Caki2 (cell line): ENCODE measurements around the gene CYP46A1. TPM values are rescaled to one million over a fixed set of nuclear protein-coding genes. Genes with fewer than 3 reads are reported as not detected.
"Not testable (repeated sequence)": the region's sequence is repeated elsewhere in the genome, so short reads cannot be mapped to it uniquely, and the experiment has no call there.

Source experiments
- DNase-seq: peaks from one replicate; pipeline ENCODE4 v3.0.0-alpha.2; 2015; ENCODE audit warnings: low read depth
- in situ Hi-C: cut with HindIII; loops from 2 replicates; pipeline ENCODE4 v1.10.0; 2016; ENCODE audit warnings: low sequenced_read_pairs, low pct_unique_long_range_greater_than_20kb, mixed read lengths
- total RNA-seq: library from RNA; depleted of rRNA; stranded (reverse); fragments of >200 nt; shearing (Covaris generic); gene quantifications from 2 replicates; pipeline ENCODE4 v1.2.3, GENCODE V29; 2014; ENCODE audit warnings: low replicate concordance

Gene CYP46A1
- total RNA-seq, 1 experiment from 2014 or later: not detected

- in situ Hi-C loops: no loop called here
- peak; percentile 79 for DNase-seq
These were observed 73.4 kb downstream of the CYP46A1 start for GRCh38 chr14:99757331-99758070.

DNA sequence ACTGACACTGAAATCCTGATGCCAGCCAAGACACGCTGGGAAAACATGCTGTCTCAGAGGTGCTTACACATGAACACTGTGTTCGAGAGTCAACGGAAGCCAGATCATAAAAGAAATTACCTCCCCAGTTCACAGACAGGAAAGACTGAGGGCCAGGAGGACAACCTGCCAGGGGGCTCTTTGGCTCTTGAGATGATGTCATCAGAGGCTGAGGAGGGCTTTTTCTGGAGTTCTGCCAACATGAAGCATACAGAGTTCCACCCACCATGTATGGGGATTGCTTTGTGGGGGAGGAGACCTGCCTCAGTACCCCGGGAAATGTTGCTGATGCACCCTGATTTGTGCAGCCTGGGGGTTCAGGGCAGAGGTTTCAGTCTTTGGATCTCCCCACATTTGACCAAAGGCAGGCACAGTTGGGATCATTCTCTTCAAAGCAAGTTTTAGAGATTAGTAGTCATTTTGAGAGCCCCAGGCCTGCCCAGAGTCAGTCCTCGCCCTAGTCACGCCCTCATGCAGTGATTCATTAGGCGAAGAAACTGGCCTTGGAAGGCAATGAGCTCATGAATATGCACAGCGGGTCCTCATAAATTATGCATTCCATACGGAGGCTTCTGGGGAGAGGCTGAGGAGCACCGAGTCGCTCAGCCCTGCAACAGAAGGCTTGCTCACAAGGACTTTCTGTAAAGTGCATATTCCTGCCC is 74.2 kb downstream of the CYP46A1 start:
- in situ Hi-C loops: no loop called here
- peak; percentile 79 for DNase-seq

DNA sequence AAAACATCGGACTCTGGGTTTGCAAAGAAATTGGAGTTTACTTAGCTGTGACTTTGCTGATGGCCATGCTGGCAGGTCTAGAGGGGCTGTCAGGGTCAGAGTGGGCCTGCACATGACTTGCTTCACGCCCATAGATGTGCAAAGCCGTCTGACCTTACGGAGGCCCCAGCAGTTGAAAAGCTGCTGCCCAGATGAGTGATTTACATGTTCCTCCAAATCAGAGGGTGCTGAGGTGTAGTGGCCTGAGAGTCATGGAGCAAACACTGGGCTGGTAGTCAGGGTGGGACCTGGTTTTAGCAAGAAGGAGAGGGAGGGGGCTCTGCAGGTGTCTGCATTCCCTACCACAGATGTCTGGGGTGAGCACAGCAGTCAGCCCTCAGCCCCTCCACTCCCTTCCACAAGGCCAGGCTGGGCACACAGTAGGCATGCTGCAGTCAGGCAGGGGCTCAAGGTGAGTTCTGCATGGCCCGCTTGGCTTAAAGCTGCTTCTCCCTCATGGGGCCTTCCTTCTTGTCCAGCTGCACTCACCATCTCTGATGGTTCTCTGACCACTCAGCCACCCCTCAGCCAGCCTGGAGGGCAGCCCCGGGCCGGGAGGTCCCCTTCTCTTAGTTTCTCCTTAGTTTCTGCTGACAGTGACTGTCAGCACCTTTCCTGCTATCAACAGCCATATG is 74.9 kb downstream of the CYP46A1 start:
- DNase-seq: no peak
- in situ Hi-C loops: no loop called here

DNA sequence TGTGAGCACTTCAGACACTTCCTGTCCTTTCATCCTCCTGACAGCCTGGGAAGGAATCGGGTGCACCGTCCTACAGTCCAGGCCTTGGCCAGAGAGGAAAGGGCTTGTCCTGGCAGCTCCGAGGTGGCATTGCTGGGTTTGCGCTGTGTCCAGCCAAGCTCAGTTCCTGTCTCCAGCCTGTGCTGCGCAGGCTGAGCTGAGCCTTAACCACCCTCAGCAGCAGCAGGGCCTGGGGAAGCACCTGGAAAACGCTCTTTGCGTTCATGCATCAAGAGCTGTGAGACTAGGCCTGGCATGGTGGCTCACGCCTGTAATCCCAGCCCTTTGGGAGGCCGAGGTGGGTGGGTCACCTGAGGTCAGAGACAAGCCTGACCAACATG is 75.4 kb downstream of the CYP46A1 start:
- in situ Hi-C loops: no loop called here
- DNase-seq: no peak

- in situ Hi-C loops: no loop called here
- no peak for DNase-seq
These were observed 76.7 kb downstream of the CYP46A1 start for GRCh38 chr14:99760817-99761216.

- DNase-seq, in situ Hi-C loops: not testable (repeated sequence)
These were observed 78.8 kb downstream of the CYP46A1 start for GRCh38 chr14:99762911-99763310.

DNA sequence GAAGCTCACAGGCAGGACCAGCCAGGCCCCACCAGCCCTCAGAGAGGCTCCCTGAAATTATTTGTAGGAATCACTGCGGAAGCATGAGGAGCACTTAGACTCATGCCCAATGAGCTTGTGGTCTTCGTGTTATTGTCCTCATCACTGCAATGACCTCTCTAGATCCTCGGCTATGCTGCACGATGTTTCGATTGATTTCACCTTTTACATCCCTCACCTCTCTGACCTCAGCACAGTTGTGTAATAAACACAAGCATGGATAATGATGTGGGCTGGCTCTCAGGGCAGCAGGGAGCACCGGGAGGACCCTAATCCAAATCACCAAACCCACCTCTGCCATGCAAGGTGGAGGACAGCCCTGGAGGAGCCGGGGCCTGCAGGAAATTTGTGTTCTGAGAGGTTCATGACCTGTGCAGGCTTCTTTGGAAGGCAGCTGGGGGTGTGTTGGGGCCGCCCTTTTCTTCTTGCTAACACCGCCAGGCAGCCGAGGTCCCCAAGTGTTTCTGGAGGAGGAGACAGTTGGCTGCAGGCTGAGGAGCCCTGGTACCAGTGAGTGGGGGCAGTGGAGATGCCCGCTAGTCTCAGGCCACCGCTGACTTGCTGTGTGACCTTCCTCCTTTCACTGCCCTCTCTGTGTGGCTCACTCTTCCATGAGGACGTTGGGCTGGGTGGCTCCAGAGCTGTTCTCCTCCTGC is 79.6 kb downstream of the CYP46A1 start:
- in situ Hi-C loops: no loop called here
- DNase-seq: no peak

- no peak for DNase-seq
- in situ Hi-C loops: no loop called here
These were observed 80.2 kb downstream of the CYP46A1 start for GRCh38 chr14:99764222-99764706.

GRCh38 chr14:99768381-99768780 is 84.3 kb downstream of the CYP46A1 start:
- in situ Hi-C loops: no loop called here
- DNase-seq: no peak

DNA sequence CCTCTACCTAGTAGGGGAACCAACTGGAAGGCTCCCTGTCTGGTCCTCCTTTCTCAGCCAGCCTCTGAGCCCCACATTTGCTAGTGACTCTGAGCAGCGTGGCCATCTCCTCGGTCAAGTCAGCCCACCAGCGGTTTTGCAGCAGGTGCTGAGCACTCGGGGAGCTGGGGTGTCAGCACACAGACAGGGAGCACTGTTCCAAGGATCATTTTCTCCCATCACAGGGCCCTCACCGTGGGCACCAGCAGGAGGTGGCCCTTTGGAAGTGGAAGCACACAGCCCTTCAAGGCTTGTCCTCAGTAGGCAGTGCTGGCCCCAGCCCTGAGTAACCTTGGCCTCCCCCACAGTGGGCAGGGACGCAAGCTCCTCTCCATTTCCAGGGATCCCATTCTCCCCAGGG is 85.0 kb downstream of the CYP46A1 start:
- DNase-seq: no peak
- in situ Hi-C loops: no loop called here

- DNase-seq: no peak
- in situ Hi-C loops: no loop called here
These were observed 85.7 kb downstream of the CYP46A1 start for GRCh38 chr14:99769799-99770198.

DNA sequence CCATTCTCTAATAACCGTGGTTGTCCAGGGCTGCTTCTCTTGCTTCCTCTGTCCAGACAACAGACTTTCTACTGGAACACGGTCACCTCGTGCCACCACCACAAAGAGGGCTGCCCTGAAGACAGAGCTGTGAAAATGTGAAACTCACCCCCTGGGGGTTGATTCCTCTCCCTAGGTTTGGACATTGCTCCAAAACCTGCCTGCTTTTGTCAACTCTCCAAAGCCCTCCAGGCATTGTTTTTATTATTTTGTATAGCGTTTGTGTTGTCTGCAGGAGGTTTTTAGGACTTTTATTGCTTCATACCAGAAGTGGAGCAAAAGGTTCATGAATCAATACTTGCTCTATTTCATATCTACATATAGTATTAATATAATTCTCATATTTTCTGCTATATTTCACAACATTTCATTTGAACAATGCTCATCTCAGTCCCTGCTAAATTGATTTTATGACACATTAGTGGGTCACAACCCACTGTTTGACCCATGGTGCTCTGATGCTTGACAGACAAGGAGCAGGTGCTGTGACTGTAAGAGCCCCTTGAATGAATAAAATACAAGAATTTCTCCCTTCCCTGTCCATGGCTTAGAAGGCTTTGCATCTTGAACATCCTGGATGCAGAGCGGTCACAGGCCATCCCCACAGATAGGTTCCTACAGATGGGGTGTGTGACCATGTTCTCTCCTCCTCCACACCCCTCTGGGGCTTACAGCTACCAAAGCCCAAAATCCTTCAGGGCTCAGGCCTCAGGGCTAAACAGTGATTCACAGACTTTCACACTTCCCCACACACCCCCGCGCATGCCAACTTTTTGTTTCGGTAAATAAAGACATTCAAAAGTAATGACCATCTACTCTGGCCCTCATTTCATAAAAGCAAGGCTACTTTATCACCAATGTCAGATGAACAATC is 88.5 kb downstream of the CYP46A1 start:
- in situ Hi-C loops: no loop called here
- no peak for DNase-seq

DNA sequence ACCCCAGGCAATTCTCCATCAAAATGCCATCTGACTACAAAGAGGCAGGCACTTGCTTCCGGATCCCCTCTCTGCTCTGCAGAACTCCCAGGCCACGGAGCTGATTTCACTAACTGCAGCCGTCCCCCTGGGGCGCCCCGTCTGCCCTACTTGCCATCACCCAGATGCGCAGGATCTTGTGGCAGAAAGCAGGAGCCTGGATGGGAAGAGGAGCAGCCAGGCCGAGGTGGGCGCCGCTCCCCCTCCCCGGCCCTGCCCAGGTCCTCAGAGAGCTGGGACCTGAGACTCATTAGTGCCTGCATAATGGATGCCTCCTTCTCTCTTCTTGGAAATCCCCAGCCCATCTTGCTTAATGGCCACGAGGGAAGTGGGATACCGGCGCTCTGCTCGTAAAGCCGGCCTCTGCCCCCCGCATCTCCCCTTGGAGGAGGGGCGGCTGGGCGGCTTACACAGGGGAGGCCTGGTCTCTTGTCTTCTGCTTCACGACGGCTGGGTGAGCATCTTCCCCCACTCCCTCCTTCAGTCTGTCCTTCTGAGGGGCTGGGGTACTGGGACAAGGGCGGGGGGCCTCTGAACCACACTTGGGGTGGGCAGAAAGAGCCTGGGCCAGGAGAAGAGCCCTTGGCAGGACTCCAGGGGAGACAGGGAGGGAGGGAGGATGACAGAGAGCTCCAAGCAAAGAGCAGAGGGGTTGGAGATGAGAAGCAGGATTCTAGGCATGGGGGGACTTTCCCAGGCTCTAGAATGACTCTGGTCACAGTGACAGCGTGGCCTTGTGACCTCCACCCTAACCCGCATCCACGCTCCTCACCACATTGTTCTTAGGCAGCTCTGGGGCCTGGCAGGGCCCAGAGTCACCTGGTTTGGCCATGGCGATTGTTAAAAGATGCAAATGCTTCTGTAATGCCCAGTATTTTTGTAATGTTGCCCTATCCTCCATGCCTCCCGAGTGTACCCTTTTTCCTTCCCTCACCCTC is 89.7 kb downstream of the CYP46A1 start:
- in situ Hi-C loops: no loop called here

GRCh38 chr14:99774556-99775307 is 90.6 kb downstream of the CYP46A1 start:
- DNase-seq: no peak
- in situ Hi-C loops: no loop called here

More for the DNA sequence above, 89.7 kb downstream of the CYP46A1 start:
- no peak for DNase-seq

DNA sequence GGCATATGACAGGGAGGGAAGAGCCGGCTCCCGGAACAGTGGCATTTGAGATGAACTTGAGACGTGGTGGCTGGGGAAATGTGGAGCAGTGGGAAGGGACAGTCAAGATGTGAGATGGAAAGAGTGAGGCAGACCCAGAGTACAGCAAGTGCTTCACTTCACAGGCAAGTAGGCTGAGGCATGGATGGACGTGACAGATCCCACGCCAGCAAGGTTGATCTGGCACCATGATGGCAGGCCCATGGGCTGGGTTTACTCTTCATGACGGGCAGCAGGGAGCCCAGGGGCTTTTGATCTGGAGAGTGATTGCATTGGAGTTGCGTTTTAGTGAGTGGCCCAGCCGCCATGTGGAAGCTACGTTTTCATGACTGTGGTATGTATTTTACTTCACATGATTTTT is 91.3 kb downstream of the CYP46A1 start:
- DNase-seq: no peak
- in situ Hi-C loops: no loop called here
